ENCODE results near the gene ADGRG6. TPM values are rescaled to one million over a fixed set of nuclear protein-coding genes. Genes with fewer than 3 reads are reported as not detected.

The ADGRG6 gene
- total RNA-seq, 1 experiment from 2014 or later = 30.3 TPM

- no peak overlapping the region for H3K4me2 ChIP-seq
- no peak for DNase-seq
- no peak overlapping the region for H3K27ac ChIP-seq
- POLR2A ChIA-PET (ENCODE audit: unreplicated experiment) = no interaction called here
- no peak for TF ChIP-seq EZH2 (IDR thresholded peaks at IDR 0.05; ENCODE audit: low read depth)
- no peak for TF ChIP-seq CTCF (conservative IDR thresholded peaks at IDR 0.05)
- CTCF ChIA-PET = no interaction called here
- H3K4me1 ChIP-seq (replicated peaks; ENCODE audit: insufficient read depth) = no peaks in the 10 kb centered on the region
- no peak overlapping the region for H3K4me3 ChIP-seq
- no peaks in the 10 kb centered on the region for H3K36me3 ChIP-seq (ENCODE audit: low read depth)
- no peaks in the 10 kb centered on the region for H3K27me3 ChIP-seq (ENCODE audit: insufficient read depth, low read depth)
- H4K20me1 ChIP-seq (ENCODE audit: insufficient read depth) = no peaks in the 10 kb centered on the region
- H3K9me3 ChIP-seq (ENCODE audit: insufficient read depth, low read depth) = no peaks in the 10 kb centered on the region; the same call in 1 of the 2 replicates
- no TSS peak for BruUV-seq (replicated peaks)
- H3K79me2 ChIP-seq (ENCODE audit: low read depth) = no peaks in the 10 kb centered on the region
- intact Hi-C loops (cut with micrococcal nuclease; ENCODE audit: unreplicated experiment) = loop anchor here (5.0 kb wide), 1 partner anchor 205 kb away; no protein-coding TSS in a partner anchor
- H3K9me2 ChIP-seq (ENCODE audit: insufficient read depth) = no peaks in the 10 kb centered on the region
- H2AFZ ChIP-seq = no peak overlapping the region
- H3F3A ChIP-seq (ENCODE audit: insufficient read depth, low read depth) = no peaks in the 10 kb centered on the region
These were observed 180.4 kb downstream of the ADGRG6 start for GRCh38 chr6:142482249-142482648.

GRCh38 chr6:142482974-142483373 is 181.2 kb downstream of the ADGRG6 start:
- Histone ChIP-seq H3K79me2 (ENCODE audit: low read depth) (no peaks in the 10 kb centered on the region), H3K36me3 (ENCODE audit: low read depth) (no peaks in the 10 kb centered on the region), H3K9me3 (ENCODE audit: insufficient read depth, low read depth) (no peaks in the 10 kb centered on the region; the same call in 1 of the 2 replicates), H3F3A (ENCODE audit: insufficient read depth, low read depth) (no peaks in the 10 kb centered on the region), H3K27ac (no peak overlapping the region), H3K4me1 (replicated peaks; ENCODE audit: insufficient read depth) (no peaks in the 10 kb centered on the region), H3K27me3 (ENCODE audit: insufficient read depth, low read depth) (no peaks in the 10 kb centered on the region), H3K4me3 (no peak overlapping the region), H3K9me2 (ENCODE audit: insufficient read depth) (no peaks in the 10 kb centered on the region), H2AFZ (no peak overlapping the region), H3K4me2 (no peak overlapping the region), H4K20me1 (ENCODE audit: insufficient read depth) (no peaks in the 10 kb centered on the region)
- TF ChIP-seq EZH2 (IDR thresholded peaks at IDR 0.05; ENCODE audit: low read depth) (no peak), CTCF (conservative IDR thresholded peaks at IDR 0.05) (no peak)
- BruUV-seq (replicated peaks) = no TSS peak
- intact Hi-C loops (cut with micrococcal nuclease; ENCODE audit: unreplicated experiment) = loop anchor here (5.0 kb wide), 1 partner anchor 204 kb away; no protein-coding TSS in a partner anchor
- ChIA-PET CTCF (no interaction called here), POLR2A (ENCODE audit: unreplicated experiment) (no interaction called here)
- DNase-seq = no peak

- peak in 1 of 2 experiments; percentile 37 for DNase-seq
- H3K4me1 ChIP-seq (replicated peaks; ENCODE audit: insufficient read depth) = no peaks in the 10 kb centered on the region
- no peaks in the 10 kb centered on the region for H3K36me3 ChIP-seq (ENCODE audit: low read depth)
- no peaks in the 10 kb centered on the region for H3K9me3 ChIP-seq (ENCODE audit: insufficient read depth, low read depth)
- H2AFZ ChIP-seq = no peak overlapping the region
- no peaks in the 10 kb centered on the region for H3K79me2 ChIP-seq (ENCODE audit: low read depth)
- no peaks in the 10 kb centered on the region for H3F3A ChIP-seq (ENCODE audit: insufficient read depth, low read depth)
- no peaks in the 10 kb centered on the region for H3K27me3 ChIP-seq (ENCODE audit: insufficient read depth, low read depth)
- no TSS peak for BruUV-seq (replicated peaks)
- H3K27ac ChIP-seq = no peak overlapping the region
- intact Hi-C loops (cut with micrococcal nuclease; ENCODE audit: unreplicated experiment) = no loop called here
- no peaks in the 10 kb centered on the region for H3K9me2 ChIP-seq (ENCODE audit: insufficient read depth)
- POLR2A ChIA-PET (ENCODE audit: unreplicated experiment) = no interaction called here
- CTCF ChIA-PET = no interaction called here
- no peaks in the 10 kb centered on the region for H4K20me1 ChIP-seq (ENCODE audit: insufficient read depth)
- no peak overlapping the region for H3K4me3 ChIP-seq
- H3K4me2 ChIP-seq = no peak overlapping the region
- TF ChIP-seq CTCF (conservative IDR thresholded peaks at IDR 0.05) (no peak), EZH2 (IDR thresholded peaks at IDR 0.05; ENCODE audit: low read depth) (no peak)
These were observed 183.4 kb downstream of the ADGRG6 start for GRCh38 chr6:142485256-142485655.
